H1 (cell line): ENCODE measurements around the gene RHEB. TPM values are rescaled to one million over a fixed set of nuclear protein-coding genes. Genes with fewer than 3 reads are reported as not detected.

ENCODE experiments used
- CTCF ChIA-PET: fragments of 300-600 bp; sonication (Branson Sonifier 250); formaldehyde crosslinking; loops from one replicate; lab custom pipeline; 2021; ENCODE audit not compliant: partially characterized antibody; lab: Charles Lee
- POLR2A ChIA-PET: fragments of 300-600 bp; sonication (Branson Sonifier 250); formaldehyde crosslinking; loops from one replicate; lab custom pipeline; 2021; ENCODE audit warnings: inconsistent platforms; ENCODE audit not compliant: partially characterized antibody; lab: Charles Lee
- DNase-seq, 2 experiments: peaks; one replicate each; pipeline versions ENCODE4 v3.0.0 to v3.0.0-alpha.2; 2010 to 2022; ENCODE audit warnings: low spot score in 2 of 2, low read depth in 1 of 2, mixed read lengths in 1 of 2
- FAIRE-seq: peaks from 2 replicates; lab custom pipeline; 2011; peaks lifted over from hg19 to GRCh38; lab: Jason Lieb, UNC
- H2AFZ ChIP-seq: 2 replicates; pipeline ENCODE4 v1.8.1; 2012; ENCODE audit warnings: low read length, inconsistent platforms
- H2AK5ac ChIP-seq: 2 replicates; pipeline ENCODE4 v1.6.1; 2013; ENCODE audit warnings: low read depth, low read length
- H2BK120ac ChIP-seq: replicated peaks from 2 replicates; pipeline ENCODE3; 2013; ENCODE audit warnings: low read depth, low read length, inconsistent platforms
- H2BK12ac ChIP-seq: 2 replicates; pipeline ENCODE4 v1.6.1; 2013; ENCODE audit warnings: low read depth, low read length
- H2BK15ac ChIP-seq: 2 replicates; pipeline ENCODE4 v1.6.1; 2013; ENCODE audit warnings: low read length
- H2BK20ac ChIP-seq: 2 replicates; pipeline ENCODE4 v1.6.1; 2013; ENCODE audit warnings: low read length
- H2BK5ac ChIP-seq: 2 replicates; pipeline ENCODE4 v1.6.1; 2013; ENCODE audit warnings: low read depth, low read length
- H3K14ac ChIP-seq: 2 replicates; pipeline ENCODE4 v1.6.1; 2013; ENCODE audit warnings: inconsistent platforms; ENCODE audit not compliant: insufficient read length
- H3K18ac ChIP-seq: 2 replicates; pipeline ENCODE4 v1.6.1; 2013; ENCODE audit warnings: low read length; ENCODE audit errors: extremely low read depth
- H3K23ac ChIP-seq: 2 replicates; pipeline ENCODE4 v1.6.1; 2013; ENCODE audit warnings: inconsistent platforms; ENCODE audit not compliant: insufficient read length
- H3K23me2 ChIP-seq: 2 replicates; pipeline ENCODE4 v1.6.1; 2013; ENCODE audit warnings: low read depth, low read length
- H3K27ac ChIP-seq: 2 replicates; pipeline ENCODE4 v1.6.1; 2011; ENCODE audit warnings: low read depth, low read length, inconsistent platforms
- H3K27me3 ChIP-seq, 4 experiments: replicated peaks in 1 of 4; 1 replicate in 1 of 4; 2 replicates in 3 of 4; pipeline versions ENCODE4 v1.6.1 to v1.8.1; 2011 to 2013; ENCODE audit warnings: low read length in 3 of 4, mild to moderate bottlenecking in 3 of 4, inconsistent platforms in 2 of 4, mixed read lengths in 2 of 4, moderate library complexity in 1 of 4; ENCODE audit not compliant: control insufficient read depth in 3 of 4, insufficient read depth in 3 of 4; ENCODE audit errors: extremely low read depth in 1 of 4
- H3K36me3 ChIP-seq, 4 experiments: 2 replicates each; pipeline versions ENCODE4 v1.6.1 to v1.8.1; 2011 to 2013; ENCODE audit warnings: mild to moderate bottlenecking in 4 of 4, low read length in 3 of 4, moderate library complexity in 2 of 4, control low read depth in 1 of 4, inconsistent platforms in 1 of 4; ENCODE audit not compliant: insufficient read depth in 4 of 4, control insufficient read depth in 2 of 4
- H3K4ac ChIP-seq: replicated peaks from 2 replicates; pipeline ENCODE3; 2013; ENCODE audit warnings: low read length, low read depth, mixed read lengths, inconsistent platforms; ENCODE audit not compliant: insufficient read length
- H3K4me1 ChIP-seq, 4 experiments: replicated peaks in 1 of 4; 1 replicate in 1 of 4; 2 replicates in 3 of 4; pipeline versions ENCODE4 v1.6.1 to v1.8.1; 2011 to 2013; ENCODE audit warnings: low read length in 3 of 4, inconsistent platforms in 2 of 4, mixed read lengths in 1 of 4; ENCODE audit not compliant: insufficient read depth in 4 of 4, control insufficient read depth in 3 of 4
- H3K4me2 ChIP-seq, 2 experiments: 2 replicates each; pipeline versions ENCODE4 v1.6.1 to v1.8.1; 2011 to 2013; ENCODE audit warnings: low read depth in 2 of 2, low read length in 2 of 2, control low read depth in 1 of 2, inconsistent platforms in 1 of 2, mild to moderate bottlenecking in 1 of 2; ENCODE audit not compliant: insufficient read depth in 1 of 2
- H3K4me3 ChIP-seq, 4 experiments: fragments of 200-600, 300-600 bp in 1 of 4; sonication (generic), shearing (Covaris generic), sonication (Bioruptor Twin) in 1 of 4; 2 replicates each; pipeline versions ENCODE4 v1.5.1 to v1.8.1; 2011 to 2016; ENCODE audit warnings: low read length in 4 of 4, low read depth in 3 of 4, control low read depth in 2 of 4, inconsistent platforms in 2 of 4, mild to moderate bottlenecking in 2 of 4, mixed read lengths in 1 of 4, moderate library complexity in 1 of 4; ENCODE audit not compliant: insufficient read depth in 2 of 4; ENCODE audit errors: extremely low read depth in 1 of 4
- H3K56ac ChIP-seq: replicated peaks from 2 replicates; pipeline ENCODE3; 2013; ENCODE audit warnings: low read depth, mild to moderate bottlenecking, mixed read lengths, low read length, inconsistent platforms; ENCODE audit not compliant: insufficient read length
- H3K79me1 ChIP-seq: 2 replicates; pipeline ENCODE4 v1.6.1; 2013; ENCODE audit warnings: low read depth, low read length, control low read depth
- H3K79me2 ChIP-seq, 2 experiments: 2 replicates each; pipeline versions ENCODE4 v1.6.1 to v1.8.1; 2012 to 2013; ENCODE audit warnings: low read length in 2 of 2, mild to moderate bottlenecking in 2 of 2, inconsistent platforms in 1 of 2; ENCODE audit not compliant: insufficient read depth in 2 of 2, control insufficient read depth in 1 of 2
- H3K9ac ChIP-seq, 4 experiments: replicated peaks in 1 of 4; 1 replicate in 1 of 4; 2 replicates in 3 of 4; pipeline versions ENCODE4 v1.6.1 to v1.8.1; 2011 to 2013; ENCODE audit warnings: low read depth in 3 of 4, low read length in 3 of 4, control low read depth in 2 of 4, mild to moderate bottlenecking in 2 of 4, moderate library complexity in 2 of 4, inconsistent platforms in 1 of 4; ENCODE audit errors: extremely low read depth in 1 of 4
- H3K9me3 ChIP-seq, 2 experiments: 2 replicates each; pipeline versions ENCODE4 v1.6.1 to v1.8.1; 2012 to 2013; ENCODE audit warnings: mild to moderate bottlenecking in 2 of 2, moderate library complexity in 2 of 2, control low read depth in 1 of 2, inconsistent platforms in 1 of 2, low read depth in 1 of 2, low read length in 1 of 2, mixed read lengths in 1 of 2; ENCODE audit not compliant: insufficient read depth in 2 of 2
- H4K20me1 ChIP-seq, 2 experiments: replicated peaks in 1 of 2; 2 replicates each; pipeline versions ENCODE3 to v1.8.1; 2011 to 2013; ENCODE audit warnings: inconsistent platforms in 2 of 2, low read length in 2 of 2, mild to moderate bottlenecking in 1 of 2; ENCODE audit not compliant: insufficient read depth in 2 of 2, control insufficient read depth in 1 of 2
- H4K5ac ChIP-seq: 2 replicates; pipeline ENCODE4 v1.6.1; 2013; ENCODE audit warnings: low read length, low read depth, mixed read lengths, inconsistent platforms; ENCODE audit not compliant: insufficient read length
- H4K8ac ChIP-seq: 2 replicates; pipeline ENCODE4 v1.8.0; 2013; ENCODE audit warnings: mild to moderate bottlenecking, moderate library complexity, low read length, inconsistent platforms; ENCODE audit not compliant: insufficient read depth; ENCODE audit errors: extremely low read depth
- H4K91ac ChIP-seq: replicated peaks from 2 replicates; pipeline ENCODE3; 2013; ENCODE audit warnings: low read length, mixed read lengths, inconsistent platforms; ENCODE audit not compliant: insufficient read length
- EGR1 ChIP-seq: IDR thresholded peaks from 2 replicates; pipeline ENCODE4 v1.6.1; 2011; ENCODE audit warnings: low read depth, low read length, borderline replicate concordance
- HDAC2 ChIP-seq, 2 experiments: fragments of 300-600 bp in 1 of 2; sonication (generic) in 1 of 2; IDR thresholded peaks; 2 replicates each; pipeline ENCODE4 v1.6.1; 2011 to 2012; ENCODE audit warnings: low read depth in 2 of 2, low read length in 2 of 2, mild to moderate bottlenecking in 2 of 2, moderate library complexity in 2 of 2, borderline replicate concordance in 1 of 2, inconsistent platforms in 1 of 2
- RAD21 ChIP-seq, 2 experiments: IDR thresholded peaks in 1 of 2; conservative IDR thresholded peaks in 1 of 2; 2 replicates each; pipeline ENCODE4 v1.6.1; 2011; ENCODE audit warnings: low read depth in 2 of 2, low read length in 2 of 2, improper control_type of control experiment in 1 of 2, inconsistent platforms in 1 of 2, mild to moderate bottlenecking in 1 of 2, moderate library complexity in 1 of 2
- RBBP5 ChIP-seq: IDR thresholded peaks from 2 replicates; pipeline ENCODE4 v1.7.1; 2012; ENCODE audit warnings: low read depth, mild to moderate bottlenecking, inconsistent platforms, low read length, moderate library complexity, borderline replicate concordance
- SAP30 ChIP-seq: fragments of 300-600 bp; sonication (generic); IDR thresholded peaks from 2 replicates; pipeline ENCODE4 v1.7.1; 2012; ENCODE audit warnings: low read length, moderate library complexity, mild to moderate bottlenecking, inconsistent platforms; ENCODE audit not compliant: insufficient read depth, insufficient replicate concordance
- TAF1 ChIP-seq: IDR thresholded peaks from 2 replicates; pipeline ENCODE4 v1.6.1; 2011; ENCODE audit warnings: mild to moderate bottlenecking, low read depth, low read length
- WGBS, 2 experiments: shearing (Covaris generic) in 1 of 2; methylation state at CpG; one replicate each; pipeline versions ENCODE4 v1.1.6 to v1.1.7; 2013 to 2015; ENCODE audit warnings: low lambda C conversion rate in 2 of 2, mixed read lengths in 2 of 2, inconsistent platforms in 1 of 2, low coverage in 1 of 2, missing lambda C conversion rate in 1 of 2; ENCODE audit not compliant: insufficient replicate concordance in 2 of 2, insufficient coverage in 1 of 2, insufficient read length in 1 of 2; ENCODE audit errors: extremely low coverage in 1 of 2, missing lambda C conversion rate in 1 of 2; 5-methylcytosine and 5-hydroxymethylcytosine counted together
- long read RNA-seq, 2 experiments: library from RNA in 1 of 2; library from capped mRNA in 1 of 2; stranded (forward); transcript quantifications; one replicate each; pipeline ENCODE4 v2.0.0, GENCODE V29; 2021; ENCODE audit warnings: inconsistent platforms in 1 of 2
- polyA minus RNA-seq, 3 experiments: library from RNA; depleted of rRNA, polyadenylated mRNA; stranded (reverse); fragments of >200 nt; gene quantifications; 1 replicate in 2 of 3; 2 replicates in 1 of 3; pipeline ENCODE4 v1.2.3, GENCODE V29; 2011
- polyA plus RNA-seq, 7 experiments: library from polyadenylated mRNA; depleted of rRNA in 3 of 7; stranded (reverse) in 5 of 7; unstranded in 2 of 7; fragments of >200 nt in 5 of 7; fragments of 200-250 nt in 2 of 7; gene quantifications; 1 replicate in 5 of 7; 2 replicates in 1 of 7; 4 replicates in 1 of 7; pipeline versions ENCODE4 v1.2.1 to v1.2.3, GENCODE V29; 2011 to 2013; ENCODE audit warnings: missing spikeins in 2 of 7, mixed read lengths in 2 of 7
- total RNA-seq: library from RNA; stranded (reverse); fragmentation: NEBNext Ultra II Directional; extraction: Animal tissue kit (Norgen Biotek cat#: 25700); gene quantifications from 2 replicates; pipeline ENCODE4 v1.2.1, GENCODE V29; 2021

The RHEB gene, protein sequence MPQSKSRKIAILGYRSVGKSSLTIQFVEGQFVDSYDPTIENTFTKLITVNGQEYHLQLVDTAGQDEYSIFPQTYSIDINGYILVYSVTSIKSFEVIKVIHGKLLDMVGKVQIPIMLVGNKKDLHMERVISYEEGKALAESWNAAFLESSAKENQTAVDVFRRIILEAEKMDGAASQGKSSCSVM
- total RNA-seq (119 and 132 TPM in 2 replicates), polyA plus RNA-seq (2011; rRNA removed) (50.4 and 60.8 TPM in 2 replicates), polyA minus RNA-seq (2011; rRNA and poly(A)+ RNA removed) (15.4 and 18.7 TPM in 2 replicates)
- polyA plus RNA-seq (2011; cell fraction: cytosol; rRNA removed), result 71.9 TPM
- 21.8 TPM for polyA plus RNA-seq (2011; cell fraction: nucleus; rRNA removed)
- polyA plus RNA-seq (2012, experiment 1 of 2), result 65.1 to 143 TPM (median 74.3 TPM) in 4 replicates
- polyA plus RNA-seq (2012, experiment 2 of 2), result 46.4 TPM
- 69.6 TPM for polyA plus RNA-seq (2013, experiment 1 of 2)
- 78.9 TPM for polyA plus RNA-seq (2013, experiment 2 of 2)
- polyA minus RNA-seq (2011; cell fraction: cytosol; rRNA and poly(A)+ RNA removed), result 37.4 TPM
- 26.2 TPM for polyA minus RNA-seq (2011; cell fraction: nucleus; rRNA and poly(A)+ RNA removed)
- long read RNA-seq, experiment 1, transcript RHEB-201 (8 exons, 2,075 nt), result major isoform, 141 of 212 reads
- long read RNA-seq, experiment 1, partial matches to known transcripts, result 25 of 212 reads
- long read RNA-seq, experiment 1, other reads (novel, unspliced or antisense), result 42 of 212 reads
- long read RNA-seq, experiment 2, transcript RHEB-201 (8 exons, 2,075 nt), result major isoform, 15 of 41 reads
- long read RNA-seq, experiment 2, transcript RHEB-207 (8 exons, 744 nt), result minor isoform, 9 of 41 reads
- long read RNA-seq, experiment 2, partial matches to known transcripts, result 1 of 41 reads
- long read RNA-seq, experiment 2, other reads (novel, unspliced or antisense), result 16 of 41 reads

GRCh38 chr7:151519765-151520418, at the start of gene RHEB:
RHEB (minus strand) TSS chr7:151519895; CDS start chr7:151519511, 384 bp downstream.
- no peak for FAIRE-seq
- H2AK5ac ChIP-seq, result peak within 1 kb of the TSS; percentile 48; the same call in 1 of the 2 replicates
- peaks cover 5% of the 10 kb centered on the region for H3K79me1 ChIP-seq
- H3K4me1 ChIP-seq, result peaks cover 2 to 11% (median 6%) of the 10 kb centered on the region in 4 experiments; a peak in 4 of 7 replicates
- ChIA-PET CTCF (interaction anchor here (1.1 kb wide), 1 partner anchor 16 kb away, joined by 3 read pairs; no protein-coding TSS in a partner anchor), POLR2A (interaction anchor here (0.6 to 6.3 kb wide), 13 partner anchors 14 to 272 kb away, joined by 3 to 42 read pairs (median 3); partner anchors contain the start of gene WDR86)
- peaks cover 0 to 2% of the 10 kb centered on the region in 2 experiments; a peak in 1 of 4 replicates for H3K9me3 ChIP-seq
- peaks cover 0 to 5% (median 4%) of the 10 kb centered on the region in 4 experiments; a peak in 2 of 7 replicates for H3K27me3 ChIP-seq
- peak within 1 kb of the TSS; percentile 37; the same call in 1 of the 2 replicates for H2AFZ ChIP-seq
- DNase-seq, result peak; percentile 96 to 97
- peak within 1 kb of the TSS; percentile 98 for H2BK12ac ChIP-seq
- peak within 1 kb of the TSS; percentile 98 for H4K8ac ChIP-seq
- H4K5ac ChIP-seq, result peak within 1 kb of the TSS; percentile 27
- peaks cover 34 to 41% of the 10 kb centered on the region in 2 experiments for H3K79me2 ChIP-seq
- H3K4me3 ChIP-seq, result peak within 1 kb of the TSS; percentile 96 to 98 (median 97)
- H4K20me1 ChIP-seq, result peaks cover 19 to 22% of the 10 kb centered on the region in 2 experiments
- H3K9ac ChIP-seq, result peak within 1 kb of the TSS; percentile 93 to 99 (median 97)
- H3K14ac ChIP-seq, result no peak within 1 kb of the TSS
- H3K27ac ChIP-seq, result peak within 1 kb of the TSS; percentile 97
- H3K56ac ChIP-seq, result no peak within 1 kb of the TSS
- peaks cover 11% of the 10 kb centered on the region for H3K23me2 ChIP-seq
- H2BK5ac ChIP-seq, result no peak within 1 kb of the TSS
- peak within 1 kb of the TSS; percentile 94 for H4K91ac ChIP-seq
- H2BK120ac ChIP-seq, result peak within 1 kb of the TSS; percentile 29
- no peak within 1 kb of the TSS for H3K4ac ChIP-seq
- H3K18ac ChIP-seq, result peak within 1 kb of the TSS; percentile 88; the same call in 1 of the 2 replicates
- H3K4me2 ChIP-seq, result peak within 1 kb of the TSS; percentile 91 to 92
- H3K36me3 ChIP-seq, result no peaks in the 10 kb centered on the region
- H2BK20ac ChIP-seq, result no peak within 1 kb of the TSS
- WGBS, 2 experiments, result 4% methylated on average over 35 of the region's 66 CpGs; no CpG with 5 or more reads in 1 of the 2 experiments
- no peak within 1 kb of the TSS for H3K23ac ChIP-seq
- peak within 1 kb of the TSS; percentile 76; the same call in 1 of the 2 replicates for H2BK15ac ChIP-seq
- TF ChIP-seq RBBP5 (no peak), TAF1 (no peak; the same call in 1 of the 2 replicates), EGR1 (no peak), RAD21 (IDR thresholded peaks at IDR 0.05 in 1 of 2, conservative IDR thresholded peaks at IDR 0.05 in 1 of 2; ENCODE audit: low read depth in 2 of 2, low read length in 2 of 2) (no peak), SAP30 (no peak), HDAC2 (IDR thresholded peaks at IDR 0.05; ENCODE audit: borderline replicate concordance in 1 of 2, low read depth in 2 of 2, low read length in 2 of 2) (no peak)
